OCI-LY7 (cell line): ENCODE measurements around the gene GLCE. TPM values are rescaled to one million over a fixed set of nuclear protein-coding genes. Genes with fewer than 3 reads are reported as not detected.

Source experiments
- Bru-seq: library from RNA; stranded (reverse); fragments of 400-500 nt; gene quantifications from one replicate; lab custom pipeline; 2021; lab: Mats Ljungman, UMichigan
- BruChase-seq, 2 experiments: library from RNA; stranded (reverse); fragments of 400-500 nt; gene quantifications; one replicate each; lab custom pipeline; 2021; lab: Mats Ljungman, UMichigan
- BruUV-seq: library from RNA; stranded (reverse); fragments of 400-500 nt; replicated peaks from 2 replicates; lab custom pipeline; 2021; lab: Mats Ljungman, UMichigan
- CTCF ChIA-PET: fragments of 300-600 bp; sonication (Branson Sonifier 250); formaldehyde crosslinking; loops from one replicate; lab custom pipeline; 2022; ENCODE audit warnings: antibody characterized with exemption; ENCODE audit not compliant: unreplicated experiment; lab: Charles Lee
- POLR2A ChIA-PET: fragments of 300-600 bp; sonication (Branson Sonifier 250); formaldehyde crosslinking; loops from one replicate; lab custom pipeline; 2022; ENCODE audit warnings: antibody characterized with exemption; lab: Charles Lee
- DNase-seq: peaks from one replicate; pipeline ENCODE4 v3.0.0-alpha.2; 2015; ENCODE audit warnings: low spot score
- H2AFZ ChIP-seq: fragments of 200-600 bp; sonication (generic), shearing (Covaris generic); 2 replicates; pipeline ENCODE4 v1.6.1; 2014; ENCODE audit warnings: mild to moderate bottlenecking, antibody characterized with exemption, low read length, moderate library complexity
- H3K27ac ChIP-seq: fragments of 200-600 bp; sonication (generic); 2 replicates; pipeline ENCODE4 v1.5.1; 2014; ENCODE audit warnings: mixed run types, low read depth, mild to moderate bottlenecking, moderate library complexity, low read length, inconsistent platforms; ENCODE audit not compliant: poor library complexity, severe bottlenecking
- H3K36me3 ChIP-seq: fragments of 200-600 bp; sonication (generic); 2 replicates; pipeline ENCODE4 v1.6.1; 2014; ENCODE audit warnings: mild to moderate bottlenecking, antibody characterized with exemption, low read length, moderate library complexity, mixed read lengths; ENCODE audit not compliant: insufficient read depth
- H3K4me1 ChIP-seq: fragments of 200-600 bp; sonication (generic); 2 replicates; pipeline ENCODE4 v1.5.1; 2014; ENCODE audit warnings: mild to moderate bottlenecking, low read length; ENCODE audit not compliant: insufficient read depth, poor library complexity, severe bottlenecking
- H3K4me2 ChIP-seq: fragments of 200-600 bp; sonication (generic); 2 replicates; pipeline ENCODE4 v1.6.1; 2014; ENCODE audit warnings: mild to moderate bottlenecking, low read length
- H3K4me3 ChIP-seq: fragments of 200-600 bp; sonication (generic); 2 replicates; pipeline ENCODE4 v1.5.1; 2014; ENCODE audit warnings: mild to moderate bottlenecking, low read depth, low read length; ENCODE audit not compliant: poor library complexity, severe bottlenecking
- H3K79me2 ChIP-seq: fragments of 200-600 bp; sonication (generic); 2 replicates; pipeline ENCODE4 v1.6.1; 2016; ENCODE audit warnings: low read depth, mild to moderate bottlenecking, low read length, moderate library complexity, mixed read lengths; ENCODE audit not compliant: insufficient read depth
- H3K9me2 ChIP-seq: fragments of 200-600 bp; sonication (generic); 2 replicates; pipeline ENCODE4 v1.6.1; 2016; ENCODE audit warnings: mild to moderate bottlenecking, low read length, mixed read lengths; ENCODE audit not compliant: insufficient read depth
- H3K9me3 ChIP-seq: fragments of 200-600 bp; sonication (generic); 2 replicates; pipeline ENCODE4 v1.6.1; 2014; ENCODE audit warnings: mild to moderate bottlenecking, mixed run types, low read length, mixed read lengths
- H4K20me1 ChIP-seq: fragments of 200-600 bp; sonication (generic); 2 replicates; pipeline ENCODE4 v1.6.1; 2014; ENCODE audit warnings: mild to moderate bottlenecking, antibody characterized with exemption, low read length, moderate library complexity, mixed read lengths; ENCODE audit not compliant: insufficient read depth
- CTCF ChIP-seq: fragments of 200-600 bp; sonication (generic); conservative IDR thresholded peaks from 2 replicates; pipeline ENCODE4 v1.5.1; 2014; ENCODE audit warnings: mild to moderate bottlenecking, antibody characterized with exemption, low read length, moderate library complexity, mixed read lengths
- EZH2phosphoT487 ChIP-seq: fragments of 200-600 bp; sonication (generic); IDR thresholded peaks from 2 replicates; pipeline ENCODE4 v1.6.1; 2018; ENCODE audit warnings: low read depth, borderline replicate concordance, mild to moderate bottlenecking, mixed run types, antibody characterized with exemption, low read length, moderate library complexity, mixed read lengths
- intact Hi-C: fragments of 100-400 bp; cut with micrococcal nuclease; formaldehyde crosslinking; loops from one replicate; pipeline ENCODE4 v1.10.0; 2022; ENCODE audit not compliant: unreplicated experiment
- long read RNA-seq: library from polyadenylated mRNA; stranded (forward); transcript quantifications from one replicate; pipeline ENCODE4 v2.0.0, GENCODE V29; 2022
- total RNA-seq, 2 experiments: library from RNA; depleted of rRNA in 1 of 2; stranded (reverse); fragments of >200 nt in 1 of 2; shearing (Covaris generic) in 1 of 2; gene quantifications; 2 replicates each; pipeline ENCODE4 v1.2.3, GENCODE V29; 2014 to 2022

The GLCE gene
- total RNA-seq (2014; rRNA removed; shearing (Covaris generic)) (7.1 and 7.3 TPM in 2 replicates), total RNA-seq (2022) (7.0 and 7.2 TPM in 2 replicates), Bru-seq, nascent RNA (percentile 52 among the genes with signal in this experiment), BruChase-seq, experiment 1, labeled RNA remaining after a 6-hour chase (percentile 49 among the genes with signal in this experiment), BruChase-seq, experiment 2, labeled RNA remaining after a 2-hour chase (percentile 53 among the genes with signal in this experiment)
- long read RNA-seq, full-length matches to known transcripts: 1 of 4 reads
- long read RNA-seq, partial matches to known transcripts: 0 of 4 reads
- long read RNA-seq, other reads (novel, unspliced or antisense): 3 of 4 reads

- no peaks in the 10 kb centered on the region for H3K9me3 ChIP-seq
- H2AFZ ChIP-seq: peak within 1 kb of the TSS; percentile 98
- H3K36me3 ChIP-seq: no peaks in the 10 kb centered on the region
- H3K79me2 ChIP-seq: peaks cover 9% of the 10 kb centered on the region; the same call in 1 of the 2 replicates
- peaks cover 10% of the 10 kb centered on the region for H3K4me1 ChIP-seq
- TF ChIP-seq CTCF (no peak), EZH2phosphoT487 (no peak)
- intact Hi-C loops: loop anchor here (2.0 to 5.0 kb wide), 2 partner anchors 252 to 292 kb away; partner anchors contain the start of genes KIF23 and RPLP1
- H3K9me2 ChIP-seq: no peaks in the 10 kb centered on the region
- peak within 1 kb of the TSS; percentile 81 for H3K4me3 ChIP-seq
- H3K4me2 ChIP-seq: peak within 1 kb of the TSS; percentile 91
- no peaks in the 10 kb centered on the region; the same call in 1 of the 2 replicates for H4K20me1 ChIP-seq
- ChIA-PET POLR2A (interaction anchor here (0.7 kb wide), 1 partner anchor 17 kb away, joined by 3 read pairs; no protein-coding TSS in a partner anchor), CTCF (interaction anchor here (1.2 to 1.3 kb wide), 2 partner anchors 83 to 303 kb away, joined by 3 to 4 read pairs; no protein-coding TSS in a partner anchor)
- DNase-seq: peak; percentile 95
- H3K27ac ChIP-seq: no peak within 1 kb of the TSS
- no TSS peak for BruUV-seq
These were observed at the start of gene GLCE for GRCh38 chr15:69160141-69160993. Gene GLCE (plus strand): TSS chr15:69160635. CDS start chr15:69255807, 95,172 bp downstream.

- no peak for TF ChIP-seq EZH2phosphoT487
- Histone ChIP-seq H3K4me2 (no peak overlapping the region), H4K20me1 (no peaks in the 10 kb centered on the region), H3K4me1 (no peaks in the 10 kb centered on the region), H3K79me2 (no peaks in the 10 kb centered on the region), H3K9me3 (no peaks in the 10 kb centered on the region), H3K27ac (no peak overlapping the region), H3K36me3 (no peaks in the 10 kb centered on the region), H2AFZ (no peak overlapping the region), H3K4me3 (no peak overlapping the region), H3K9me2 (no peaks in the 10 kb centered on the region)
- POLR2A ChIA-PET: no interaction called here
- BruUV-seq: no TSS peak
- CTCF ChIA-PET: interaction anchor here (0.5 kb wide), 1 partner anchor 468 kb away, joined by 3 read pairs; no protein-coding TSS in a partner anchor
- no peak for DNase-seq
- intact Hi-C loops: no loop called here
These were observed 46.0 kb upstream of the GLCE start for GRCh38 chr15:69114331-69114928.

GRCh38 chr15:69115031-69115430 lies 45.4 kb upstream of the GLCE start:
- ChIA-PET CTCF (interaction anchor here (0.5 kb wide), 1 partner anchor 467 kb away, joined by 3 read pairs; no protein-coding TSS in a partner anchor), POLR2A (no interaction called here)
- H3K4me2 ChIP-seq: no peak overlapping the region
- no peaks in the 10 kb centered on the region for H3K79me2 ChIP-seq
- no peaks in the 10 kb centered on the region for H4K20me1 ChIP-seq
- intact Hi-C loops: no loop called here
- H3K4me3 ChIP-seq: no peak overlapping the region
- TF ChIP-seq CTCF (no peak), EZH2phosphoT487 (no peak)
- no peak overlapping the region for H2AFZ ChIP-seq
- H3K27ac ChIP-seq: no peak overlapping the region
- no peak for DNase-seq
- no peaks in the 10 kb centered on the region for H3K9me2 ChIP-seq
- no TSS peak for BruUV-seq
- no peaks in the 10 kb centered on the region for H3K9me3 ChIP-seq
- no peaks in the 10 kb centered on the region for H3K4me1 ChIP-seq
- H3K36me3 ChIP-seq: no peaks in the 10 kb centered on the region
